ENCODE results near the gene NUP160. TPM values are rescaled to one million over a fixed set of nuclear protein-coding genes. Genes with fewer than 3 reads are reported as not detected.
A peak's percentile ranks its signal among the peaks of the same experiment; 100 is the strongest.
"Not testable (repeated sequence)": the region's sequence is repeated elsewhere in the genome, so short reads cannot be mapped to it uniquely, and the experiment has no call there.

Gene NUP160
- total RNA-seq, 1 donor from 2014 or later: 18.5 TPM

- no peaks in the 10 kb centered on the region for H3K27me3 Mint-ChIP-seq (ENCODE audit: low read depth)
- TF ChIP-seq, protein P1, sequence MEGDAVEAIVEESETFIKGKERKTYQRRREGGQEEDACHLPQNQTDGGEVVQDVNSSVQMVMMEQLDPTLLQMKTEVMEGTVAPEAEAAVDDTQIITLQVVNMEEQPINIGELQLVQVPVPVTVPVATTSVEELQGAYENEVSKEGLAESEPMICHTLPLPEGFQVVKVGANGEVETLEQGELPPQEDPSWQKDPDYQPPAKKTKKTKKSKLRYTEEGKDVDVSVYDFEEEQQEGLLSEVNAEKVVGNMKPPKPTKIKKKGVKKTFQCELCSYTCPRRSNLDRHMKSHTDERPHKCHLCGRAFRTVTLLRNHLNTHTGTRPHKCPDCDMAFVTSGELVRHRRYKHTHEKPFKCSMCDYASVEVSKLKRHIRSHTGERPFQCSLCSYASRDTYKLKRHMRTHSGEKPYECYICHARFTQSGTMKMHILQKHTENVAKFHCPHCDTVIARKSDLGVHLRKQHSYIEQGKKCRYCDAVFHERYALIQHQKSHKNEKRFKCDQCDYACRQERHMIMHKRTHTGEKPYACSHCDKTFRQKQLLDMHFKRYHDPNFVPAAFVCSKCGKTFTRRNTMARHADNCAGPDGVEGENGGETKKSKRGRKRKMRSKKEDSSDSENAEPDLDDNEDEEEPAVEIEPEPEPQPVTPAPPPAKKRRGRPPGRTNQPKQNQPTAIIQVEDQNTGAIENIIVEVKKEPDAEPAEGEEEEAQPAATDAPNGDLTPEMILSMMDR (IDR thresholded peaks at IDR 0.05): no peak
- H3K36me3 Mint-ChIP-seq (ENCODE audit: low read depth): peaks cover 31% of the 10 kb centered on the region
- H3K4me3 Mint-ChIP-seq (ENCODE audit: unreplicated experiment): no peak overlapping the region
- H3K4me1 Mint-ChIP-seq (ENCODE audit: low read depth): no peaks in the 10 kb centered on the region
- no peak for DNase-seq (ENCODE audit: low spot score)
- no peaks in the 10 kb centered on the region for H3K9me3 Mint-ChIP-seq (ENCODE audit: low read depth)
- no peak overlapping the region for H3K27ac Mint-ChIP-seq (ENCODE audit: unreplicated experiment)
Observed at GRCh38 chr11:47756208-47756607, 91.9 kb downstream of the NUP160 start.

- H3K4me3 Mint-ChIP-seq (ENCODE audit: unreplicated experiment): no peak overlapping the region
- no peaks in the 10 kb centered on the region for H3K9me3 Mint-ChIP-seq (ENCODE audit: low read depth)
- DNase-seq (ENCODE audit: low spot score): no peak
- no peaks in the 10 kb centered on the region for H3K27me3 Mint-ChIP-seq (ENCODE audit: low read depth)
- TF ChIP-seq, protein P1 (IDR thresholded peaks at IDR 0.05): no peak
- no peaks in the 10 kb centered on the region for H3K4me1 Mint-ChIP-seq (ENCODE audit: low read depth)
- peak overlapping the region; percentile 33 for H3K27ac Mint-ChIP-seq (ENCODE audit: unreplicated experiment)
- H3K36me3 Mint-ChIP-seq (ENCODE audit: low read depth): peaks cover 37% of the 10 kb centered on the region
Observed at GRCh38 chr11:47750725-47751124, 97.4 kb downstream of the NUP160 start.

DNA sequence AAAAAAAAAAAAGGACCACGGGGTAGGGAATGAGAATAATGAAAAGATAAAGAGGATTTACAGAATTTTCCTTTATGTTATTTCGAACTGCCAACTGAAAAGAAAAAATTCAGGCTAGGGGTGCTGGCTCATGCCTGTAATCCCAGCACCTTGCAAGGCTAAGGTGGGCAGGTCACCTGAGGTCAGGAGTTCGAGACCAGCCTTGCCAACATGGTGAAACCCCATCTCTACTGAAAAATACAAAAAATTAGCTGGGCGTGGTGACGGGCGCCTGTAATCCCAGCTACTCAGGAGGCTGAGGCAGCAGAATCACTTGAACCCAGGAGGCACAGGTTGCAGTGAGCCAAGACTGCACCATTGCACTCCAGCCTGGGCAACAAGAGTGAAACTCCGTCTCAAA, 105.7 kb downstream of the NUP160 start:
- not testable (repeated sequence) for H3K27ac Mint-ChIP-seq (ENCODE audit: unreplicated experiment); H3K4me3 Mint-ChIP-seq (ENCODE audit: unreplicated experiment)
- peaks cover 30% of the 10 kb centered on the region for H3K36me3 Mint-ChIP-seq (ENCODE audit: low read depth)

GRCh38 chr11:47737817-47738216, 110.3 kb downstream of the NUP160 start:
- not testable (repeated sequence) for DNase-seq (ENCODE audit: low spot score); H3K27me3 Mint-ChIP-seq (ENCODE audit: low read depth); H3K4me1 Mint-ChIP-seq (ENCODE audit: low read depth); H3K4me3 Mint-ChIP-seq (ENCODE audit: unreplicated experiment); H3K27ac Mint-ChIP-seq (ENCODE audit: unreplicated experiment); H3K9me3 Mint-ChIP-seq (ENCODE audit: low read depth)
- peaks cover 29% of the 10 kb centered on the region for H3K36me3 Mint-ChIP-seq (ENCODE audit: low read depth)

More for the DNA sequence above, 105.7 kb downstream of the NUP160 start:
- not testable (repeated sequence) for H3K9me3 Mint-ChIP-seq (ENCODE audit: low read depth); H3K4me1 Mint-ChIP-seq (ENCODE audit: low read depth); H3K27me3 Mint-ChIP-seq (ENCODE audit: low read depth); DNase-seq (ENCODE audit: low spot score)

- Mint-ChIP-seq H3K27ac (ENCODE audit: unreplicated experiment) (no peak overlapping the region), H3K4me3 (ENCODE audit: unreplicated experiment) (no peak overlapping the region), H3K9me3 (ENCODE audit: low read depth) (no peaks in the 10 kb centered on the region), H3K27me3 (ENCODE audit: low read depth) (no peaks in the 10 kb centered on the region), H3K4me1 (ENCODE audit: low read depth) (no peaks in the 10 kb centered on the region), H3K36me3 (ENCODE audit: low read depth) (peaks cover 49% of the 10 kb centered on the region)
- DNase-seq (ENCODE audit: low spot score): no peak
- TF ChIP-seq, protein P1 (IDR thresholded peaks at IDR 0.05): no peak
Observed at GRCh38 chr11:47732271-47732670, 115.9 kb downstream of the NUP160 start.

DNA sequence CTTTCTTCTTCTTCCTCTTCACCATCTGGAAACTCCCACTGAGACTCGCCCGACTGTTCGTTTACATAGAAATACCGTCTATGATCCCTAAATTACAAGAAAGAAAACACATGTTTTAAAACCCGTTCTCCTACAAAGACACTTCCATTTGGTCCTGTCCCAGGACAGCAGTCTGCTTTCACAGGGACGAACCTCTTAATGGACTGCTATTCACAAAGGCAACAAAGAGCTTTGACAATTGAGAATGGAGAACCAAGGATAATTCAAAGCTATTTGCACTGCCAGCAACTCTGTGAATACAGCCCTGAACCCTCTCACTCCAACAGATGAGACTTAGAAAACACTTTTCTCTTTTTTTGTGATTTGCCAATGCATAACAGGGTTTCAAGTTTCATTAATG, 116.7 kb downstream of the NUP160 start:
- Mint-ChIP-seq H3K27ac (ENCODE audit: unreplicated experiment) (peak overlapping the region; percentile 0), H3K4me3 (ENCODE audit: unreplicated experiment) (no peak overlapping the region), H3K36me3 (ENCODE audit: low read depth) (peaks cover 45% of the 10 kb centered on the region), H3K4me1 (ENCODE audit: low read depth) (no peaks in the 10 kb centered on the region), H3K9me3 (ENCODE audit: low read depth) (no peaks in the 10 kb centered on the region), H3K27me3 (ENCODE audit: low read depth) (no peaks in the 10 kb centered on the region)
- TF ChIP-seq, protein P1 (IDR thresholded peaks at IDR 0.05): no peak
- DNase-seq (ENCODE audit: low spot score): no peak

Other genes with a start within 250 kb of the NUP160 start
- 94.3 to 107 TPM (median 99.7 TPM) in 3 replicates for gene MTCH2, start 205.8 kb downstream of the NUP160 start, total RNA-seq
- gene AGBL2, start 133.0 kb downstream of the NUP160 start, total RNA-seq: 0.18 to 0.58 TPM (median 0.40 TPM) in 3 replicates
- 52.7 to 70.6 TPM (median 56.3 TPM) in 3 replicates for gene FNBP4, start 81.0 kb downstream of the NUP160 start, total RNA-seq
- 5.9 to 18.1 TPM (median 16.4 TPM) in 3 replicates for gene PTPRJ, start 132.2 kb upstream of the NUP160 start, total RNA-seq

Data from chondrocyte (in vitro differentiated cells).